Effector memory CD8-positive, alpha-beta T cell (primary cell): ENCODE measurements around the gene PRKAG2.

ENCODE experiments used
- ATAC-seq: fragments of 150-1000 bp; cut with Tn5 transposase; replicated peaks from 2 replicates; pipeline ENCODE4 v1.10.0; 2021; ENCODE audit warnings: mild to moderate bottlenecking, moderate library complexity
- DNase-seq, 3 experiments: peaks; one replicate each; pipeline ENCODE4 v3.0.0; 2021
- H3K27ac Mint-ChIP-seq, 2 donors: one replicate each; pipeline ENCODE4 v1.8.0; 2022; ENCODE audit warnings: mild to moderate bottlenecking in 2 of 2, mixed read lengths in 2 of 2, moderate library complexity in 2 of 2
- H3K27me3 Mint-ChIP-seq, 2 donors: one replicate each; pipeline ENCODE4 v1.8.0; 2022; ENCODE audit warnings: mixed read lengths in 2 of 2
- H3K36me3 Mint-ChIP-seq: one replicate; pipeline ENCODE4 v1.8.0; 2022; ENCODE audit warnings: mild to moderate bottlenecking, moderate library complexity, mixed read lengths; ENCODE audit not compliant: insufficient read depth
- H3K4me1 Mint-ChIP-seq, 2 donors: one replicate each; pipeline ENCODE4 v1.8.0; 2022; ENCODE audit warnings: low read depth in 2 of 2, mixed read lengths in 2 of 2
- H3K4me3 Mint-ChIP-seq, 2 donors: one replicate each; pipeline ENCODE4 v1.8.0; 2022; ENCODE audit warnings: mild to moderate bottlenecking in 2 of 2, mixed read lengths in 2 of 2, moderate library complexity in 2 of 2
- H3K9me3 Mint-ChIP-seq, 2 donors: one replicate each; pipeline ENCODE4 v1.8.0; 2022; ENCODE audit warnings: mixed read lengths in 2 of 2

Gene PRKAG2

GRCh38 chr7:151767557-151767956 lies 109.4 kb downstream of the PRKAG2 start:
- Mint-ChIP-seq H3K27me3 (no peaks in the 10 kb centered on the region), H3K36me3 (peaks cover 5% of the 10 kb centered on the region), H3K4me1 (peaks cover 30 to 32% of the 10 kb centered on the region in 2 donors), H3K4me3 (no peak overlapping the region), H3K27ac (peak overlapping the region; percentile 80 to 92), H3K9me3 (no peaks in the 10 kb centered on the region)
- no peak for ATAC-seq
- DNase-seq: no peak

- no peaks in the 10 kb centered on the region for H3K9me3 Mint-ChIP-seq
- ATAC-seq (no peak), DNase-seq (no peak)
- no peaks in the 10 kb centered on the region for H3K27me3 Mint-ChIP-seq
- H3K4me3 Mint-ChIP-seq: no peak overlapping the region
- peaks cover 24 to 27% of the 10 kb centered on the region in 2 donors for H3K4me1 Mint-ChIP-seq
- peaks cover 3% of the 10 kb centered on the region for H3K36me3 Mint-ChIP-seq
- peak overlapping the region in 1 of 2 donors; percentile 49 for H3K27ac Mint-ChIP-seq
These were observed 112.6 kb downstream of the PRKAG2 start for GRCh38 chr7:151764056-151764920.

DNA sequence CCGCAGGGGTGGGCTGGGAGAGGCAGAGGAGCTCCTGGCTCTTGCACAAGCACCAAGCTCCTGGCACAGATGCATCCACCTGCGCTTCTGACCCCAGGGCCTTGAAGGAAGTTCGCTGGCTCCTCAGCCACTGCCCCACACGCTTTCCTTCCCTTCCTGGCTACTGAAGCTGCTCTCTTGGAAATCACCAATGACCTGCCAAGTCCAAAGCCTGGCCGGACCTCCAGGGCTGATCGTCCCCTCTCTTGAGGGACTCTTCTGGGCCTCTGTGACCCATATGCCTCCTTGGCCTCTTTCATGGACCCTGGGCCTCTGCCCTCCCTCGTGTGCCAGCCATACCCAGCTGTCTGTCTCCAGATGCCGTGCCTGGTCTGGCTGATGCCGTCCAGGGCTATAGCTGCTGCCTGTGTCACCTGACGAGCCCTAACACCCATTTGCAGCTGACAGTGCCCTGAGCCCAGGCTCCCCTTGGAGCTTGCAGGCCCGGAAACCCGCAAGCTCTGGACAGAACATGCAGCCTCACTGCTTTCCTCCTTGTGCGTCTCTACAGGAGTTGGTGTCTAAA lies 113.4 kb downstream of the PRKAG2 start:
- no peaks in the 10 kb centered on the region for H3K9me3 Mint-ChIP-seq
- ATAC-seq (no peak), DNase-seq (no peak)
- no peak overlapping the region for H3K4me3 Mint-ChIP-seq
- peaks cover 3% of the 10 kb centered on the region for H3K36me3 Mint-ChIP-seq
- H3K27me3 Mint-ChIP-seq: no peaks in the 10 kb centered on the region
- peaks cover 18 to 20% of the 10 kb centered on the region in 2 donors for H3K4me1 Mint-ChIP-seq
- peak overlapping the region; percentile 49 to 61 for H3K27ac Mint-ChIP-seq

GRCh38 chr7:151762583-151763245 lies 114.2 kb downstream of the PRKAG2 start:
- Mint-ChIP-seq H3K27me3 (no peaks in the 10 kb centered on the region), H3K9me3 (no peaks in the 10 kb centered on the region), H3K36me3 (peaks cover 3% of the 10 kb centered on the region), H3K27ac (no peak overlapping the region), H3K4me3 (no peak overlapping the region), H3K4me1 (peaks cover 12 to 14% of the 10 kb centered on the region in 2 donors)
- ATAC-seq: no peak
- no peak for DNase-seq

DNA sequence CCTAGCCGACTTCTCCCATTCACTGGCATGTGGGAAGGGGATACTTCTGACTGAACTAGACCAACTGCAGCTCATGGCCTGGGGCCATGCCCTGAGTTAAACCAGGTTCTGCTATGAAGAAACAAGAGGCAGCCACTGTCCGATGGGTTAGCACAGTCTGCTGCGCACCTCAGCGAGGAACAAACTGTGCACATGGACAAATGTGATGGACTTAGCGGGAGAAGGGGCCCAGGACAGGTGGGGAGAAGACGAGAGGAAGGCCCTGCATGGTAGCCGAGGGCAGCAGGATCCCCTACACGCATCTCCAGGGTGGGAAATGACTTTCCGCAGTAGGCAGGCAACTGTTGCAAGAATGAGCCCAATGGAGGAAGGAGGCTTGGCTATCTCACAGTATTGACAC lies 115.0 kb downstream of the PRKAG2 start:
- Mint-ChIP-seq H3K9me3 (no peaks in the 10 kb centered on the region), H3K36me3 (peaks cover 3% of the 10 kb centered on the region)
- no peak for ATAC-seq

DNA sequence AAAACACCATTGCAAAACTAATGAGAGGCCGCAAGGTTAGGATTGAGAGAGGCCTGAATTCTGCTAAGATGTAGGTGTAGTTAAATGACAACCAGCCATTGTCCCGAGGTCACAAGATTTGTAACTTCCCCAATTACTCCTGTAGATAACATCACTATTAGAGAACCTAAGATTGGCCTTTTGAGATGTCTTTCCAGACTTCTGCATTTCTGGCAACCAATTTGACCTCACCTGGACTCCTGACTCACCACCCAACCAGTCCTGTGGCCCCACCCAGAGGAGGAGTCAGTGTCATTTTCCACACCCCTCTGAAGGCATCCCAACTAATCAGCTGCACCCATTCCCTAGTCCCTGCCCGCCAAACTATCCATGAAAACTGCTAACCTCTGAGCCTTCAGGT lies 115.7 kb downstream of the PRKAG2 start:
- no peaks in the 10 kb centered on the region for H3K27me3 Mint-ChIP-seq
- H3K4me3 Mint-ChIP-seq: no peak overlapping the region
- no peak for ATAC-seq
- peaks cover 16 to 22% of the 10 kb centered on the region in 2 donors for H3K4me1 Mint-ChIP-seq
- H3K36me3 Mint-ChIP-seq: peaks cover 3% of the 10 kb centered on the region
- no peak for DNase-seq
- H3K27ac Mint-ChIP-seq: no peak overlapping the region
- no peaks in the 10 kb centered on the region for H3K9me3 Mint-ChIP-seq

More for the DNA sequence above, 115.0 kb downstream of the PRKAG2 start:
- Mint-ChIP-seq H3K27me3 (no peaks in the 10 kb centered on the region), H3K27ac (no peak overlapping the region), H3K4me1 (peaks cover 10 to 15% of the 10 kb centered on the region in 2 donors), H3K4me3 (no peak overlapping the region)
- no peak for DNase-seq

DNA sequence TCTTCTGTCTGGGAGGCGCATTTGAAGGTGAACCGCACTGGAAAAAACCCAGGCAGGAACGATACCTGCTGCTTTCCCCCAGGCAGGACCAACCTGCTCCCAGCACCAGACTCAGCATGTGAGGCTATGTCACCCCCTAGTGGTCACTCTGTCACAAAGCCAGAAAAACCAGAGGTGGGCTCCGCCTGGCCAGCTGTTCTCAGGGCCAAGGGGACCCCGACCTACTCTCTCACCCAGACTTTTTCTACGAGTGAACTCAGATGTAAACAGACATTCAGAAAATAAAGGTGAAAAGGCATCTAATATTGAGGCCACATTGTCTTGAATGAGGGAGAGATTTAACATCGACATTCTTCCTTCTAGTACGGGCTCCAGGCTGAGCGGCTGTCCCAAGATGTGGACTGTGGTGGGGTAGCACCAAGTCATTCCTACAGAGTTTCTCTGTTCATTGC lies 117.3 kb downstream of the PRKAG2 start:
- Mint-ChIP-seq H3K36me3 (peaks cover 3% of the 10 kb centered on the region), H3K27me3 (no peaks in the 10 kb centered on the region), H3K4me3 (no peak overlapping the region), H3K27ac (peak overlapping the region; percentile 46 to 58), H3K9me3 (no peaks in the 10 kb centered on the region), H3K4me1 (peaks cover 20 to 27% of the 10 kb centered on the region in 2 donors)
- DNase-seq: peak; percentile 41 to 54 (median 52)
- ATAC-seq: peak; percentile 43

DNA sequence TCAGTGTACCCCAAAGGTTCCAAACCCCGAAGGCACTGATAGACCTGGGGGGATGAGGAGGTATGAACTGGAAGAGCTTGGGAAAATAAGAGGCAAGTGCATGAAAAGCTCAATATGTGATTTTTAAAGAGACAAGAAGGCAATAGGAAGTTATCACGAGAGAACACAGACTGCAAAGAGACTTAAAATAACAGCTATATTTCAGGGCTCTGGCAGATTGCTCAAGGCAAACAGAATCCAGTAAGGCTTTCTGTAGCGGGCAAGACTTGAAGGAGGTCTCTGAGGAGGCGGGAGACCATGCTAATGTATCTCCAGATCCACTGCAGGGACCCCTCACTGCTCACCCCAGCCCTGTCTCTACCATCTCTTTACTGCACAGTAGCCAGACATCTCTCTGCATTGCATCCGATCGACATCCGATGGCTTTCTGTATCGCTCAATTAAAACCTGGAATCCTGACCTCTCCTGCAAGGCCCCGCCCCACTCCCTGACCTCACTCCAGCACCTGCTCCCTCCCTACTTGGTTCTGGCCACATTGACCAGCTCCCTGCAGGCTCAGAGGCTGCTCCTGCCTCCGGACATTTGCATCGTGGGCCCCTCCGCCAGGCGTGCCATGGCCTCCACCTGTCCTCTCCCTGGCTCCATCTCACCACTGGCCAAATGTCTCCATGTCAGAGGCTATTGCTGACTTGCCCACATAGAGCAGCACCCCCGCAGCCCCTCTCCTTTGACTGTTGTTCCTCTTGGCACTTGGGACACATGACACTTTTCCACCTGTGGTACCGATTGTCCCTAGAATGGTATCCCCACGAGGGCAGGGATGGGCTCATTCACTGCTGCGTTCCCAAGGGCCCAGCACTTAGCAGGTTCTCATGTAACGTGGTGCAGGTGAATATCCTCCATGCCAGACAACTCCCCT lies 118.0 kb downstream of the PRKAG2 start:
- H3K9me3 Mint-ChIP-seq: no peaks in the 10 kb centered on the region
- peaks cover 3% of the 10 kb centered on the region for H3K36me3 Mint-ChIP-seq
- no peak for DNase-seq
- peaks cover 20 to 27% of the 10 kb centered on the region in 2 donors for H3K4me1 Mint-ChIP-seq
- no peaks in the 10 kb centered on the region for H3K27me3 Mint-ChIP-seq
- H3K4me3 Mint-ChIP-seq: no peak overlapping the region
- peak overlapping the region; percentile 46 to 58 for H3K27ac Mint-ChIP-seq
- no peak for ATAC-seq

- H3K27ac Mint-ChIP-seq: peak overlapping the region in 1 of 2 donors; percentile 85
- DNase-seq (no peak), ATAC-seq (no peak)
These were observed 119.6 kb downstream of the PRKAG2 start for GRCh38 chr7:151757274-151757673.

GRCh38 chr7:151756866-151757265 lies 120.0 kb downstream of the PRKAG2 start:
- Mint-ChIP-seq H3K4me3 (peak overlapping the region; percentile 40 to 42), H3K27ac (peak overlapping the region; percentile 73 to 85), H3K27me3 (no peaks in the 10 kb centered on the region), H3K4me1 (peaks cover 20 to 23% of the 10 kb centered on the region in 2 donors), H3K36me3 (peaks cover 3% of the 10 kb centered on the region), H3K9me3 (no peaks in the 10 kb centered on the region)
- ATAC-seq (no peak), DNase-seq (no peak)

More at GRCh38 chr7:151757274-151757673, 119.6 kb downstream of the PRKAG2 start:
- Mint-ChIP-seq H3K4me3 (peak overlapping the region; percentile 40 to 42), H3K4me1 (peaks cover 20 to 23% of the 10 kb centered on the region in 2 donors), H3K27me3 (no peaks in the 10 kb centered on the region), H3K36me3 (peaks cover 3% of the 10 kb centered on the region), H3K9me3 (no peaks in the 10 kb centered on the region)

DNA sequence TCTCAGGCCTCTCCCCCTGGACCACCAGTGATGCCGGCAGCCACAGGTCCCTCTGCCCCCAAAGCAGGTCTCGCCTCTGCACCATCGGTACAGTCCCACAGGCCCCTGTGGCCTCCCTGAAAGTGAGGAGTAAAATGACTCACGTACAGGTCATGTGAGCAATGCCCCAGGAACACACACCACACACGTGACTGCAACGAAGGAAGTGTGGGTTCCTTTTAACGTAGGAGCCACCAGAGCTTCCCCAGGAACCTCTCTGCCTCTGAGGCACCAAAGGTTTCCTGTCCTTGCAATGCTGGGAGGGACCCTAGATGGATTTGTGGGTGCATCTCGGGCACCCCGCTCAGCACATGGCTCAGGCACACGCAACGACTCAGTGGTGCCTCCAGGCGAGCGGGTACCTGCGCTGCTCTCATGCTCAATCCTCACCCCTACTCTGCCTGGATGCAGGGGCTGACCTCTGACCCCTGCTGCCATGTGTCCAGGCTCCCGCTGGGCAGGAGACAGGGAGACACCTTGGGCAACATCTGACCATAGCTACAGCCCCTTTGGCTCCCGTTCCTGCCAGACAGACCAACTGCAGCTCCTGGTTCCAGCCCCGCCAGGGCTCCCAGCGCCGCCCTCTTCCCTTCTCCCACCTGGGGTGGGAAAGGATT lies 120.7 kb downstream of the PRKAG2 start:
- peak; percentile 94 for ATAC-seq
- H3K27me3 Mint-ChIP-seq: no peaks in the 10 kb centered on the region
- H3K4me1 Mint-ChIP-seq: peaks cover 20 to 22% of the 10 kb centered on the region in 2 donors
- H3K27ac Mint-ChIP-seq: peak overlapping the region; percentile 85 to 89
- peak; percentile 16 to 19 (median 16) for DNase-seq
- H3K36me3 Mint-ChIP-seq: peaks cover 3% of the 10 kb centered on the region
- H3K4me3 Mint-ChIP-seq: peak overlapping the region; percentile 37 to 42
- H3K9me3 Mint-ChIP-seq: no peaks in the 10 kb centered on the region

DNA sequence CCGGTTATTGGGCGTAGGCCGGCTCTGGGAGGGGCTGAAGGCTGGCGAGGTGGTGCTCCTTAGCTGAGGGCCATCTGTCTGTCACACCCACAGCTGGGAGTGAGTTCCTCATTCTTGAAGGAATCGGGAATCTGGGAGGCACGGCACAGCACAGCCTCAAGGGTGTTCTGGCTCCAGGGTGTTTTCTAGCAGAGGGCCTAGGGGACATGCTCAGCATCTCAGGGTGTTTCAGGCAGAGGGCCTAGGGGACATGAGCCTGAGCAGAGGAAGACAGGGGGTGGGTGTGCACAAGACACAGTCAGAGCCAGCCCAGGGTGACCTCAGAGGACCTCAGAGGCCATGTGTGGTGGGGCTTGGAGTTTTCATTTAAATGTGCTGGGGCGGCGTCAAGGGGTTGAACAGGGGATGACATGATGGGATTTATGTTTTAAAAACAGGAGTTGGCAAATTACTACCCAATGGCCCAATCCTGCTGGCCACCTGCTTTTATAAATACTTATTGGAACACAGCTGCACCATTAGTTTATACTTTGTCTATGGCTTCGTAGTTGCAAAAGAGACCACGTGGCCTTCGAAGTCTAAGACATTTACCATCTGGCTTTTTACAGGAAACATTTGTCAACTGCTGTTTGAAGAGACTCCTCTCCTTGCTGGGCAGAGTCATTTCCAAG lies 121.6 kb downstream of the PRKAG2 start:
- Mint-ChIP-seq H3K9me3 (no peaks in the 10 kb centered on the region), H3K36me3 (peaks cover 3% of the 10 kb centered on the region), H3K27me3 (no peaks in the 10 kb centered on the region), H3K4me3 (no peak overlapping the region), H3K4me1 (peaks cover 20 to 22% of the 10 kb centered on the region in 2 donors), H3K27ac (peak overlapping the region; percentile 85 to 89)
- DNase-seq (no peak), ATAC-seq (no peak)
